PC-9 (cell line): ENCODE results near the gene STK31. TPM values are rescaled to one million over a fixed set of nuclear protein-coding genes. Genes with fewer than 3 reads are reported as not detected.

Experiments
- BruUV-seq: library from RNA; stranded (reverse); fragments of 400-500 nt; replicated peaks from 2 replicates; lab custom pipeline; 2021; lab: Mats Ljungman, UMichigan
- CTCF ChIA-PET: fragments of 300-600 bp; sonication (Branson Sonifier 250); formaldehyde crosslinking; loops from one replicate; lab custom pipeline; 2022; ENCODE audit warnings: antibody characterized with exemption; lab: Charles Lee
- POLR2A ChIA-PET: fragments of 300-600 bp; sonication (Branson Sonifier 250); formaldehyde crosslinking; loops from one replicate; lab custom pipeline; 2022; ENCODE audit warnings: antibody characterized with exemption; ENCODE audit not compliant: unreplicated experiment; lab: Charles Lee
- DNase-seq, 2 experiments: peaks; one replicate each; pipeline versions ENCODE4 v3.0.0 to v3.0.0-alpha.2; 2015 to 2022; ENCODE audit warnings: mixed read lengths in 1 of 2
- H2AFZ ChIP-seq: fragments of 200-600 bp; sonication (generic); 2 replicates; pipeline ENCODE4 v1.8.1; 2017; ENCODE audit warnings: antibody characterized with exemption
- H3F3A ChIP-seq: fragments of 200-600 bp; sonication (generic); 2 replicates; pipeline ENCODE4 v1.8.1; 2017; ENCODE audit warnings: antibody characterized with exemption, mild to moderate bottlenecking, low read depth; ENCODE audit not compliant: insufficient read depth
- H3K27ac ChIP-seq: fragments of 200-600 bp; sonication (generic); 2 replicates; pipeline ENCODE4 v1.6.1; 2016; ENCODE audit warnings: mixed run types
- H3K27me3 ChIP-seq: fragments of 200-600 bp; sonication (generic); 2 replicates; pipeline ENCODE4 v1.6.1; 2016; ENCODE audit warnings: low read depth, mixed run types; ENCODE audit not compliant: insufficient read depth
- H3K36me3 ChIP-seq: fragments of 200-600 bp; sonication (generic); 2 replicates; pipeline ENCODE4 v1.6.1; 2016; ENCODE audit warnings: low read depth, mixed run types
- H3K4me1 ChIP-seq: fragments of 200-600 bp; sonication (generic); replicated peaks from 2 replicates; pipeline ENCODE4 v1.6.1; 2016; ENCODE audit warnings: mixed run types; ENCODE audit not compliant: insufficient read depth
- H3K4me2 ChIP-seq: fragments of 200-600 bp; sonication (generic); 2 replicates; pipeline ENCODE4 v1.6.1; 2017; ENCODE audit warnings: mixed run types
- H3K4me3 ChIP-seq: fragments of 200-600 bp; sonication (generic); 2 replicates; pipeline ENCODE4 v1.6.1; 2016; ENCODE audit warnings: mixed run types
- H3K79me2 ChIP-seq: fragments of 200-600 bp; sonication (generic); 2 replicates; pipeline ENCODE4 v1.6.1; 2017; ENCODE audit warnings: low read depth, mixed run types
- H3K9me2 ChIP-seq: fragments of 200-600 bp; sonication (generic); 2 replicates; pipeline ENCODE4 v1.8.1; 2017; ENCODE audit warnings: mild to moderate bottlenecking; ENCODE audit not compliant: insufficient read depth
- H3K9me3 ChIP-seq: fragments of 200-600 bp; sonication (generic); 2 replicates; pipeline ENCODE4 v1.8.1; 2016; ENCODE audit warnings: low read depth; ENCODE audit not compliant: insufficient read depth
- H4K20me1 ChIP-seq: fragments of 200-600 bp; sonication (generic); 2 replicates; pipeline ENCODE4 v1.8.1; 2017; ENCODE audit not compliant: insufficient read depth
- EZH2 ChIP-seq: fragments of 200-600 bp; sonication (generic); IDR thresholded peaks from 2 replicates; pipeline ENCODE4 v1.8.0; 2017; ENCODE audit warnings: antibody characterized with exemption, low read depth
- intact Hi-C: fragments of 100-400 bp; cut with micrococcal nuclease; formaldehyde crosslinking; loops from one replicate; pipeline ENCODE4 v1.10.0; 2022; ENCODE audit not compliant: unreplicated experiment
- total RNA-seq: library from RNA; stranded (reverse); gene quantifications from 2 replicates; pipeline ENCODE4 v1.2.3, GENCODE V29; 2021
- TF ChIP-seq, protein P1 (sequence below): fragments of 200-600 bp; sonication (generic); conservative IDR thresholded peaks from 2 replicates; pipeline ENCODE4 v1.6.1; 2017; ENCODE audit warnings: mixed run types, antibody characterized with exemption, mild to moderate bottlenecking, moderate library complexity

The STK31 gene
- total RNA-seq, 1 experiment from 2014 or later = 0.57 TPM

DNA sequence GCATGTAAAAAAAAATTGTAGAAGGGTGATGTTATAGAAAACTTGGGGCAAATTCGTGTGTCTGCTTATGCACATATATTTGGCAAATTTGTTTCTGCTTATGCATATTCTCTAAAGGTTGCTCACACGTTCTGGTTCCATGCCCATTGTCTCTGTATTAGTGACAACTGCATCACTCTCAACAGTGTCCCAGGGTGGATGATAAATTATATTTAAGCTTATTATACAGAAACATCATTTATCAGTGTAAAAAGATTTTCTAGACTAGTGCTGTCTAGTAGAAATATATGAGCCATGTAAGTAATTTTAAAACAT is 4.1 kb downstream of the STK31 start:
- Histone ChIP-seq H3K4me2 (no peak overlapping the region), H4K20me1 (no peaks in the 10 kb centered on the region), H3K36me3 (no peaks in the 10 kb centered on the region), H2AFZ (no peak overlapping the region), H3K79me2 (no peaks in the 10 kb centered on the region), H3K27ac (no peak overlapping the region), H3K9me2 (no peaks in the 10 kb centered on the region), H3K9me3 (no peaks in the 10 kb centered on the region), H3K4me3 (no peak overlapping the region), H3F3A (peaks cover 5% of the 10 kb centered on the region; the same call in 1 of the 2 replicates), H3K27me3 (no peaks in the 10 kb centered on the region), H3K4me1 (peaks cover 22% of the 10 kb centered on the region)
- no peak for TF ChIP-seq EZH2
- TF ChIP-seq, protein P1, sequence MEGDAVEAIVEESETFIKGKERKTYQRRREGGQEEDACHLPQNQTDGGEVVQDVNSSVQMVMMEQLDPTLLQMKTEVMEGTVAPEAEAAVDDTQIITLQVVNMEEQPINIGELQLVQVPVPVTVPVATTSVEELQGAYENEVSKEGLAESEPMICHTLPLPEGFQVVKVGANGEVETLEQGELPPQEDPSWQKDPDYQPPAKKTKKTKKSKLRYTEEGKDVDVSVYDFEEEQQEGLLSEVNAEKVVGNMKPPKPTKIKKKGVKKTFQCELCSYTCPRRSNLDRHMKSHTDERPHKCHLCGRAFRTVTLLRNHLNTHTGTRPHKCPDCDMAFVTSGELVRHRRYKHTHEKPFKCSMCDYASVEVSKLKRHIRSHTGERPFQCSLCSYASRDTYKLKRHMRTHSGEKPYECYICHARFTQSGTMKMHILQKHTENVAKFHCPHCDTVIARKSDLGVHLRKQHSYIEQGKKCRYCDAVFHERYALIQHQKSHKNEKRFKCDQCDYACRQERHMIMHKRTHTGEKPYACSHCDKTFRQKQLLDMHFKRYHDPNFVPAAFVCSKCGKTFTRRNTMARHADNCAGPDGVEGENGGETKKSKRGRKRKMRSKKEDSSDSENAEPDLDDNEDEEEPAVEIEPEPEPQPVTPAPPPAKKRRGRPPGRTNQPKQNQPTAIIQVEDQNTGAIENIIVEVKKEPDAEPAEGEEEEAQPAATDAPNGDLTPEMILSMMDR = no peak
- ChIA-PET CTCF (interaction anchor here (1.1 to 1.3 kb wide), 2 partner anchors 167 to 441 kb away, joined by 5 to 6 read pairs; no protein-coding TSS in a partner anchor), POLR2A (interaction anchor here (0.5 to 0.7 kb wide), 4 partner anchors 47 to 859 kb away, joined by 3 to 5 read pairs (median 4); partner anchors contain the start of gene PALS2)
- intact Hi-C loops = loop anchor here (1.0 to 10.0 kb wide), 4 partner anchors 45 to 1189 kb away; partner anchors contain the start of gene IGF2BP3
- DNase-seq = no peak
- no TSS peak for BruUV-seq

- Histone ChIP-seq H3F3A (peaks cover 5% of the 10 kb centered on the region; the same call in 1 of the 2 replicates), H4K20me1 (no peaks in the 10 kb centered on the region), H3K9me2 (no peaks in the 10 kb centered on the region), H3K27me3 (no peaks in the 10 kb centered on the region), H3K4me1 (peaks cover 22% of the 10 kb centered on the region), H2AFZ (no peak overlapping the region), H3K27ac (no peak overlapping the region), H3K9me3 (no peaks in the 10 kb centered on the region), H3K4me3 (no peak overlapping the region), H3K79me2 (no peaks in the 10 kb centered on the region), H3K36me3 (no peaks in the 10 kb centered on the region), H3K4me2 (no peak overlapping the region)
- ChIA-PET CTCF (interaction anchor here (0.6 kb wide), 1 partner anchor 1167 kb away, joined by 3 read pairs; no protein-coding TSS in a partner anchor), POLR2A (interaction anchor here (0.5 to 0.7 kb wide), 2 partner anchors 152 to 379 kb away, joined by 5 to 32 read pairs; no protein-coding TSS in a partner anchor)
- intact Hi-C loops = loop anchor here (1.0 to 10.0 kb wide), 4 partner anchors 45 to 1190 kb away; partner anchors contain the start of gene IGF2BP3
- TF ChIP-seq EZH2 = no peak
- TF ChIP-seq, protein P1 = no peak
- DNase-seq = no peak
- no TSS peak for BruUV-seq
Observed at GRCh38 chr7:23714579-23714978, 4.6 kb downstream of the STK31 start.

- no peaks in the 10 kb centered on the region for H3K36me3 ChIP-seq
- no peaks in the 10 kb centered on the region for H3K79me2 ChIP-seq
- no peak for DNase-seq
- no peaks in the 10 kb centered on the region for H4K20me1 ChIP-seq
- POLR2A ChIA-PET = interaction anchor here (0.7 kb wide), 1 partner anchor 379 kb away, joined by 32 read pairs; no protein-coding TSS in a partner anchor
- no TSS peak for BruUV-seq
- H3K27me3 ChIP-seq = no peaks in the 10 kb centered on the region
- H3K27ac ChIP-seq = no peak overlapping the region
- CTCF ChIA-PET = interaction anchor here (0.6 to 0.7 kb wide), 2 partner anchors 16 to 1167 kb away, joined by 3 to 5 read pairs; no protein-coding TSS in a partner anchor
- no peak overlapping the region for H3K4me2 ChIP-seq
- H3K9me3 ChIP-seq = no peaks in the 10 kb centered on the region
- no peak overlapping the region for H3K4me3 ChIP-seq
- H3F3A ChIP-seq = peaks cover 5% of the 10 kb centered on the region; the same call in 1 of the 2 replicates
- TF ChIP-seq EZH2 = no peak
- TF ChIP-seq, protein P1 = no peak
- no peak overlapping the region for H2AFZ ChIP-seq
- peaks cover 22% of the 10 kb centered on the region for H3K4me1 ChIP-seq
- intact Hi-C loops = loop anchor here (10.0 kb wide), 2 partner anchors 240 to 1190 kb away; partner anchors contain the start of gene IGF2BP3
- H3K9me2 ChIP-seq = no peaks in the 10 kb centered on the region
Observed at GRCh38 chr7:23715099-23715498, 5.1 kb downstream of the STK31 start.
